ENCODE measurements around the gene ARL6. TPM values are rescaled to one million over a fixed set of nuclear protein-coding genes. Genes with fewer than 3 reads are reported as not detected.
"Not testable (repeated sequence)": the region's sequence is repeated elsewhere in the genome, so short reads cannot be mapped to it uniquely, and the experiment has no call there.

Gene ARL6
- total and polyA plus RNA-seq, 7 donors, result 0.69 to 11.1 (median 8.6) TPM

- intact Hi-C loops (cut with DNase I), result no loop called here
- H3K27ac ChIP-seq, result peak overlapping the region in 1 of 4 donors; percentile 28
- DNase-seq, result no peak
- H3K4me3 ChIP-seq, result no peak overlapping the region
- no peaks in the 10 kb centered on the region for H3K9me3 ChIP-seq
- H3K36me3 ChIP-seq, result no peaks in the 10 kb centered on the region
- WGBS, 2 donors, result 89 to 90% methylated on average over 2 of the region's 2 CpGs
- TF ChIP-seq EP300 (IDR thresholded peaks at IDR 0.05), result no peak
- TF ChIP-seq POLR2AphosphoS5 (IDR thresholded peaks at IDR 0.05), result no peak
- TF ChIP-seq CTCF (IDR thresholded peaks at IDR 0.05), result no peak
- TF ChIP-seq POLR2A (IDR thresholded peaks at IDR 0.05), result no peak
- peaks cover 0 to 63% (median 51%) of the 10 kb centered on the region in 4 donors for H3K4me1 ChIP-seq
- H3K27me3 ChIP-seq, result no peaks in the 10 kb centered on the region
Measured at GRCh38 chr3:97829198-97829597, 64.6 kb downstream of the ARL6 start.

DNA sequence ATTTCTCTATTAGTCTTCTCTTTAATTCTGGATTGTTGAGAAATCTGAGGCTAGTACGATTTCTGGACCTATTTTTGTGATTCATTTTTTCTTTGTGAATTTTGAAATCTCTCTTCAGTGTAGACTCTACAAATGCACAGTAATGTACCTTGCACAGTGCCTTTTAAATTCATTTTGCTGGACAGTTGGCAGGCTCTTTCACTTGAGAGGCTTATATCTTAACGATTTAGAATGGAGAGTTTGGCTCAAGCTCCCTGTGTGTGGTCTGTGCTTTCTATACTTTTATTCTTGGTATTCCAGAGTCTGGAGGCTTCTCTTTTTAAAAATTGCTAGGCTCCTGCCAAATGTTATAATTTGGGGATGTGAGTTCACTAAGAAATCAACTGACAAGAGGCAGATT is 66.1 kb downstream of the ARL6 start:
- intact Hi-C loops (cut with DNase I), result no loop called here
- no peak for DNase-seq
- no peaks in the 10 kb centered on the region for H3K9me3 ChIP-seq
- H3K27me3 ChIP-seq, result no peaks in the 10 kb centered on the region
- 72 to 77% methylated on average over 2 of the region's 2 CpGs for WGBS, 2 donors
- TF ChIP-seq CTCF (IDR thresholded peaks at IDR 0.05), result no peak
- no peak for TF ChIP-seq POLR2AphosphoS5 (IDR thresholded peaks at IDR 0.05)
- TF ChIP-seq POLR2A (IDR thresholded peaks at IDR 0.05), result no peak
- TF ChIP-seq EP300 (IDR thresholded peaks at IDR 0.05), result no peak
- no peaks in the 10 kb centered on the region for H3K36me3 ChIP-seq
- no peak overlapping the region for H3K4me3 ChIP-seq
- H3K4me1 ChIP-seq, result peaks cover 0 to 65% (median 37%) of the 10 kb centered on the region in 4 donors
- peak overlapping the region in 2 of 4 donors; percentile 22 to 43 for H3K27ac ChIP-seq

GRCh38 chr3:97831140-97831539 is 66.6 kb downstream of the ARL6 start:
- no peaks in the 10 kb centered on the region for H3K9me3 ChIP-seq
- H3K27me3 ChIP-seq, result no peaks in the 10 kb centered on the region
- TF ChIP-seq POLR2A (IDR thresholded peaks at IDR 0.05) (no peak), CTCF (IDR thresholded peaks at IDR 0.05) (no peak), POLR2AphosphoS5 (IDR thresholded peaks at IDR 0.05) (no peak), EP300 (IDR thresholded peaks at IDR 0.05) (no peak)
- WGBS, 2 donors, result 96 to 97% methylated on average over 1 of the region's 1 CpG
- no peak for DNase-seq
- intact Hi-C loops (cut with DNase I), result no loop called here
- H3K27ac ChIP-seq, result peak overlapping the region in 2 of 4 donors; percentile 22 to 43
- no peak overlapping the region for H3K4me3 ChIP-seq
- peaks cover 0 to 60% (median 34%) of the 10 kb centered on the region in 4 donors for H3K4me1 ChIP-seq
- no peaks in the 10 kb centered on the region for H3K36me3 ChIP-seq

GRCh38 chr3:97833184-97833583 is 68.6 kb downstream of the ARL6 start:
- H3K4me3 ChIP-seq; intact Hi-C loops (cut with DNase I): not testable (repeated sequence)
- 86 to 89% methylated on average over 4 of the region's 4 CpGs for WGBS, 2 donors

GRCh38 chr3:97835761-97836160 is 71.2 kb downstream of the ARL6 start:
- no peaks in the 10 kb centered on the region for H3K9me3 ChIP-seq
- no peak overlapping the region for H3K4me3 ChIP-seq
- intact Hi-C loops (cut with DNase I), result no loop called here
- H3K27me3 ChIP-seq, result no peaks in the 10 kb centered on the region
- TF ChIP-seq POLR2AphosphoS5 (IDR thresholded peaks at IDR 0.05), result no peak
- no peak for TF ChIP-seq CTCF (IDR thresholded peaks at IDR 0.05)
- no peak for TF ChIP-seq POLR2A (IDR thresholded peaks at IDR 0.05)
- no peak for TF ChIP-seq EP300 (IDR thresholded peaks at IDR 0.05)
- no peak overlapping the region for H3K27ac ChIP-seq
- WGBS, 2 donors, result 88 to 95% methylated on average over 5 of the region's 5 CpGs
- no peak for DNase-seq
- peaks cover 0 to 48% (median 13%) of the 10 kb centered on the region in 4 donors for H3K4me1 ChIP-seq
- H3K36me3 ChIP-seq, result no peaks in the 10 kb centered on the region

More at GRCh38 chr3:97833184-97833583, 68.6 kb downstream of the ARL6 start:
- peaks cover 0 to 46% (median 17%) of the 10 kb centered on the region in 4 donors for H3K4me1 ChIP-seq
- H3K9me3 ChIP-seq, DNase-seq, H3K27me3 ChIP-seq, H3K36me3 ChIP-seq, H3K27ac ChIP-seq: not testable (repeated sequence)
